K562 (cell line): ENCODE measurements around the gene SHC1. TPM values are rescaled to one million over a fixed set of nuclear protein-coding genes. Genes with fewer than 3 reads are reported as not detected.

Experiments
- ATAC-seq: fragments of 200-7000 bp; cut with Tn5 transposase; 3 replicates; pipeline ENCODE4 v1.9.1; 2020; ENCODE audit warnings: moderate library complexity
- BruUV-seq: library from RNA; stranded (reverse); fragments of 400-500 nt; replicated peaks from 2 replicates; lab custom pipeline; 2021; lab: Mats Ljungman, UMichigan
- CTCF ChIA-PET: fragments of 300-600 bp; formaldehyde crosslinking; extraction: SDS; loops from one replicate; lab custom pipeline; 2021; ENCODE audit warnings: low intra/inter-chr PET ratio; lab: Yijun Ruan, JAX
- POLR2A ChIA-PET: fragments of 300-600, 350-650 bp; sonication (Branson Sonifier 250); formaldehyde crosslinking; extraction: SDS; loops from one replicate; lab custom pipeline; 2021; ENCODE audit warnings: antibody characterized with exemption, inconsistent platforms; lab: Yijun Ruan, JAX
- DNase-seq, 4 experiments: peaks; one replicate each; pipeline versions ENCODE4 v3.0.0 to v3.0.0-alpha.2; 2011 to 2018; ENCODE audit warnings: low spot score in 3 of 4, mixed read lengths in 3 of 4; ENCODE audit errors: extremely low read depth in 1 of 4
- FAIRE-seq: peaks from 2 replicates; lab custom pipeline; 2011; peaks lifted over from hg19 to GRCh38; lab: Jason Lieb, UNC
- H2AFZ ChIP-seq: 2 replicates; pipeline ENCODE4 v1.6.0; 2011; ENCODE audit warnings: low read depth, low read length, control low read depth, inconsistent platforms
- H3K27ac ChIP-seq: fragments of 200-600 bp; 3 replicates; pipeline ENCODE4 v1.8.0; 2011; ENCODE audit warnings: low read depth, mild to moderate bottlenecking, control low read depth, inconsistent platforms, low read length, moderate library complexity, mixed read lengths; ENCODE audit errors: extremely low read depth
- H3K27me3 ChIP-seq, 2 experiments: fragments of 300-600 bp in 1 of 2; 2 replicates in 1 of 2; 3 replicates in 1 of 2; pipeline versions ENCODE4 v1.6.0 to v1.8.0; 2011; ENCODE audit warnings: inconsistent platforms in 2 of 2, low read length in 2 of 2, mild to moderate bottlenecking in 1 of 2, mixed read lengths in 1 of 2, moderate library complexity in 1 of 2; ENCODE audit not compliant: control insufficient read depth in 2 of 2, insufficient read depth in 2 of 2
- H3K36me3 ChIP-seq: fragments of 300-600 bp; 3 replicates; pipeline ENCODE4 v1.8.0; 2011; ENCODE audit warnings: mild to moderate bottlenecking, low read length, inconsistent platforms; ENCODE audit not compliant: control insufficient read depth, insufficient read depth
- H3K4me1 ChIP-seq, 2 experiments: fragments of 200-600 bp in 1 of 2; replicated peaks in 1 of 2; 2 replicates in 1 of 2; 3 replicates in 1 of 2; pipeline versions ENCODE4 v1.5.1 to v1.8.0; 2011; ENCODE audit warnings: inconsistent platforms in 2 of 2, low read length in 2 of 2, mild to moderate bottlenecking in 1 of 2, mixed read lengths in 1 of 2, moderate library complexity in 1 of 2; ENCODE audit not compliant: control insufficient read depth in 2 of 2, insufficient read depth in 2 of 2
- H3K4me2 ChIP-seq: 2 replicates; pipeline ENCODE4 v1.6.1; 2011; ENCODE audit warnings: low read length, control low read depth, inconsistent platforms, mixed read lengths; ENCODE audit not compliant: insufficient read depth
- H3K4me3 ChIP-seq: fragments of 200-600 bp; sonication (generic), shearing (Covaris generic); 2 replicates; pipeline ENCODE4 v1.5.1; 2016; ENCODE audit warnings: control low read depth, inconsistent platforms
- H3K79me2 ChIP-seq: fragments of 200-600 bp; 3 replicates; pipeline ENCODE4 v1.8.0; 2011; ENCODE audit warnings: low read length, inconsistent platforms; ENCODE audit not compliant: control insufficient read depth, insufficient read depth
- H3K9ac ChIP-seq, 2 experiments: 2 replicates each; pipeline versions ENCODE4 v1.6.0 to v1.6.1; 2011; ENCODE audit warnings: low read depth in 2 of 2, low read length in 2 of 2, control low read depth in 1 of 2, inconsistent platforms in 1 of 2, mild to moderate bottlenecking in 1 of 2, mixed read lengths in 1 of 2; ENCODE audit not compliant: insufficient read depth in 1 of 2
- H3K9me1 ChIP-seq: one replicate; pipeline ENCODE4 v1.6.0; 2011; ENCODE audit warnings: inconsistent platforms, mild to moderate bottlenecking, low read length, moderate library complexity; ENCODE audit not compliant: control insufficient read depth, insufficient read depth
- H3K9me3 ChIP-seq: replicated peaks from 2 replicates; pipeline ENCODE4 v1.5.1; 2011; ENCODE audit warnings: low read depth, low read length, inconsistent platforms; ENCODE audit not compliant: control insufficient read depth, insufficient read depth
- H4K20me1 ChIP-seq: replicated peaks from 2 replicates; pipeline ENCODE4 v1.6.1; 2011; ENCODE audit warnings: low read length, inconsistent platforms, mixed read lengths; ENCODE audit not compliant: control insufficient read depth, insufficient read depth
- CAMTA2 ChIP-seq: fragments of 250-450 bp; sonication (Bioruptor Pico); conservative IDR thresholded peaks from 2 replicates; pipeline ENCODE4 v1.5.1; 2022
- CCAR2 ChIP-seq: fragments of 200-400 bp; formaldehyde crosslinking; IDR thresholded peaks from 2 replicates; pipeline ENCODE4 v1.6.1; 2017; ENCODE audit warnings: mild to moderate bottlenecking, low read depth, low read length
- CREM ChIP-seq: IDR thresholded peaks from 2 replicates; pipeline ENCODE4 v1.6.1; 2014; ENCODE audit warnings: antibody characterized with exemption, low read depth
- DNMT1 ChIP-seq: fragments of 450-650 bp; IDR thresholded peaks from 2 replicates; pipeline ENCODE4 v1.6.1; 2016; ENCODE audit warnings: antibody characterized with exemption, mild to moderate bottlenecking
- ELF2 ChIP-seq: fragments of 250-450 bp; sonication (Bioruptor Pico); IDR thresholded peaks from 2 replicates; pipeline ENCODE4 v1.5.0; 2021; ENCODE audit warnings: mild to moderate bottlenecking
- LCOR ChIP-seq: sonication (generic); formaldehyde crosslinking; IDR thresholded peaks from 2 replicates; pipeline ENCODE4 v1.8.0; 2022; ENCODE audit warnings: mild to moderate bottlenecking, missing genetic modification reagents
- MIER1 ChIP-seq: fragments of 450-650 bp; IDR thresholded peaks from 2 replicates; pipeline ENCODE4 v1.6.1; 2016; ENCODE audit warnings: antibody characterized with exemption, mild to moderate bottlenecking, low read depth
- MLLT1 ChIP-seq, 2 experiments: fragments of 450-650 bp; IDR thresholded peaks; 2 replicates each; pipeline ENCODE4 v1.6.1; 2016
- MTA1 ChIP-seq: fragments of 450-650 bp; IDR thresholded peaks from 2 replicates; pipeline ENCODE4 v1.6.1; 2017; ENCODE audit warnings: borderline replicate concordance
- NR2C1 ChIP-seq, 2 experiments: fragments of 450-650 bp; IDR thresholded peaks; 2 replicates each; pipeline ENCODE4 v1.6.1; 2017; ENCODE audit warnings: mild to moderate bottlenecking in 2 of 2, antibody characterized with exemption in 1 of 2, inconsistent platforms in 1 of 2, missing compliant biosample characterization in 1 of 2, missing genetic modification characterization in 1 of 2
- POLR2A ChIP-seq: fragments of 450-650 bp; conservative IDR thresholded peaks from 2 replicates; pipeline ENCODE4 v1.6.1; 2016
- TEAD1 ChIP-seq, 2 experiments: fragments of 450-650 bp in 1 of 2; sonication (generic) in 1 of 2; formaldehyde crosslinking; IDR thresholded peaks; 2 replicates each; pipeline versions ENCODE4 v1.4.0 to v1.8.0; 2020 to 2022; ENCODE audit warnings: mild to moderate bottlenecking in 2 of 2, missing genetic modification reagents in 1 of 2
- TFAP4 ChIP-seq: sonication (generic); formaldehyde crosslinking; IDR thresholded peaks from 2 replicates; pipeline ENCODE4 v1.8.0; 2022; ENCODE audit warnings: missing genetic modification reagents, mild to moderate bottlenecking, moderate library complexity, borderline replicate concordance
- XRCC4 ChIP-seq: IDR thresholded peaks from one replicate; pipeline ENCODE4 v1.6.1; 2011; ENCODE audit not compliant: insufficient read depth, insufficient read length; ENCODE audit errors: extremely low read depth
- ZNF274 ChIP-seq: IDR thresholded peaks from 2 replicates; pipeline ENCODE4 v1.6.1; 2011; ENCODE audit warnings: low read depth, mild to moderate bottlenecking, low read length, moderate library complexity, borderline replicate concordance
- ZNF740 ChIP-seq, 3 experiments: fragments of 200-800 bp in 1 of 3; sonication (Bioruptor generic) in 1 of 3; sonication (generic) in 1 of 3; formaldehyde crosslinking in 1 of 3; IDR thresholded peaks; 2 replicates each; pipeline versions ENCODE4 v1.6.1 to v1.8.0; 2016 to 2022; ENCODE audit warnings: mild to moderate bottlenecking in 2 of 3, missing compliant biosample characterization in 2 of 3, missing genetic modification characterization in 2 of 3, missing genetic modification reagents in 1 of 3
- ZNF778 ChIP-seq: fragments of 450-650 bp; formaldehyde crosslinking; IDR thresholded peaks from 2 replicates; pipeline ENCODE4 v1.4.0; 2020; ENCODE audit warnings: mild to moderate bottlenecking, moderate library complexity
- WGBS: fragments of 100-300 bp; shearing (Covaris generic); methylation state at CpG from one replicate; pipeline ENCODE4 v1.1.6; 2016; ENCODE audit warnings: low coverage, mixed read lengths; ENCODE audit not compliant: insufficient coverage; ENCODE audit errors: missing lambda C conversion rate; 5-methylcytosine and 5-hydroxymethylcytosine counted together
- in situ Hi-C: fragments of 300-500 bp; cut with MboI; formaldehyde crosslinking; loops from 4 replicates; pipeline ENCODE4 v1.15.0; 2018; ENCODE audit warnings: inconsistent platforms, mixed read lengths
- intact Hi-C: fragments of 100-400 bp; cut with micrococcal nuclease; formaldehyde crosslinking; loops from 2 replicates; pipeline ENCODE4 v1.14.2; 2022
- polyA plus RNA-seq, 8 experiments: library from polyadenylated mRNA; depleted of rRNA in 4 of 8; stranded (reverse) in 5 of 8; unstranded in 3 of 8; fragments of >200 nt; fragmentation: Nextera tagmentation in 2 of 8; fragmentation: Illumina TruSeq in 1 of 8; extraction: Ambion mirVana in 2 of 8; extraction: Trizol in 1 of 8; gene quantifications; 2 replicates each; pipeline versions ENCODE4 v1.2.1 to v1.2.3, GENCODE V29; 2011 to 2014; ENCODE audit warnings: inconsistent platforms in 1 of 8, missing spikeins in 1 of 8
- total RNA-seq, 7 experiments: library from RNA; depleted of rRNA in 6 of 7; stranded (reverse); fragments of >200 nt in 6 of 7; fragmentation: Illumina TruSeq in 2 of 7; extraction: Trizol in 2 of 7; gene quantifications; 2 replicates each; pipeline versions ENCODE4 v1.2.1 to v1.2.3, GENCODE V29; 2011 to 2021; ENCODE audit warnings: low replicate concordance in 1 of 7

Gene SHC1
- total and polyA plus RNA-seq, 9 of the 15 experiments (the other 6 are each of a cell fraction or from before 2014, with no cell fraction given) = 4.1 to 113 (median 51.9) TPM

GRCh38 chr1:155017041-155017945 is 46.7 kb upstream of the SHC1 start:
- peak; percentile 90 to 96 (median 91) for DNase-seq
- CTCF ChIA-PET = interaction anchor here (0.5 to 2.8 kb wide), 11 partner anchors 17 to 477 kb away, joined by 3 to 28 read pairs (median 4); partner anchors contain the start of genes CKS1B, PBXIP1, PYGO2 and UBE2Q1
- Histone ChIP-seq H3K4me1 (peaks cover 28 to 57% of the 10 kb centered on the region in 2 experiments), H2AFZ (peak overlapping the region; percentile 29; the same call in 1 of the 2 replicates), H3K9me3 (no peaks in the 10 kb centered on the region), H3K9ac (peak overlapping the region; percentile 61 to 87), H3K27ac (peak overlapping the region; percentile 81), H3K36me3 (peaks cover 45% of the 10 kb centered on the region; the same call in 2 of the 3 replicates), H3K9me1 (no peaks in the 10 kb centered on the region), H3K79me2 (peaks cover 14% of the 10 kb centered on the region), H4K20me1 (no peaks in the 10 kb centered on the region), H3K27me3 (no peaks in the 10 kb centered on the region), H3K4me2 (peak overlapping the region; percentile 53), H3K4me3 (peak overlapping the region; percentile 31)
- POLR2A ChIA-PET = interaction anchor here (0.5 to 2.3 kb wide), 16 partner anchors 9 to 174 kb away, joined by 3 to 15 read pairs (median 4); partner anchors contain the start of genes DCST1, DCST2, LENEP and PBXIP1
- peak; percentile 93 for ATAC-seq
- in situ Hi-C loops = no loop called here
- no TSS peak for BruUV-seq
- 6% methylated on average over 18 of the region's 49 CpGs for WGBS
- intact Hi-C loops = loop anchor here (1.0 to 2.0 kb wide), 2 partner anchors 15 to 56 kb away; partner anchors contain the start of genes PYGO2 and ZBTB7B
- peak; percentile 84 for FAIRE-seq
- TF ChIP-seq MIER1 (no peak), MTA1 (peak; percentile 24; the same call in 1 of the 2 replicates), LCOR (peak; percentile 97), ZNF274 (no peak), CAMTA2 (CRISPR knock-in tag) (0 out of 2 replicates have a peak, but pooled peaks have one; percentile 10), XRCC4 (no peak), CREM (peak; percentile 69; the same call in 1 of the 2 replicates), ELF2 (CRISPR knock-in tag) (peak; percentile 74), MLLT1 (IDR thresholded peaks at IDR 0.05) (peak; percentile 56 to 98; a peak in 3 of 4 replicates), TEAD1 (CRISPR knock-in tag; IDR thresholded peaks at IDR 0.05) (peak in 1 of 2 experiments; percentile 80; a peak in 2 of 4 replicates), POLR2A (peak; percentile 63), DNMT1 (0 out of 2 replicates have a peak, but pooled peaks have one; percentile 70), TFAP4 (peak; percentile 96), CCAR2 (no peak), ZNF778 (CRISPR knock-in tag) (no peak), ZNF740 (CRISPR knock-in tag; IDR thresholded peaks at IDR 0.05) (peak; percentile 72), ZNF740 (tag; IDR thresholded peaks at IDR 0.05) (no peak), NR2C1 (IDR thresholded peaks at IDR 0.05) (peak; percentile 9; the same call in 1 of the 2 replicates), NR2C1 (tag; IDR thresholded peaks at IDR 0.05) (peak; percentile 11; the same call in 1 of the 2 replicates)
